NCI-H187 treated with DMSO at 0.1 percent for 48 hours (cell line): ENCODE measurements around the gene ATF6.

Source experiments
- DNase-seq: peaks from one replicate; lab custom pipeline; 2025; lab: John Stamatoyannopoulos, UW

ATF6 gene

DNA sequence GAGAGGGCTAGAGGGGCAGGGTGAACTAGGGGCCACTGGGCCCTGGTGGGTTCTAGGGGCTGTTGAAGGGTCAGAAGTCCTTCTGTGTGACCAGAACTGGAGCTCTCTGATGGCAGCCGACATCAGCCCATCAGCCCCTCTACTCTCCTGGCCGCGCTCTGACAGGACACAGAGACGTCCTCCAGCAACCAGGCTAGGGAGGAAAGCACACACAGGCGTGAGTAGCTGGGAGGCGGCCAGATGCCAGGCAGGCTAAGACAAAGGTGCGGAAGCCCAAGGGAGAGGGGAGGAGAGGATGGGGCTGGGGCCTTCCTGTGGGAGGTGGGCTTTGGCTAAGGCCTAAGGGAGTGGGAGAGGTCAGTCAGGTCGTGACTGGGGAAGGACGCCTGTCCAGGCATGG lies 206.7 kb downstream of the ATF6 start:
- DNase-seq = no peak

DNA sequence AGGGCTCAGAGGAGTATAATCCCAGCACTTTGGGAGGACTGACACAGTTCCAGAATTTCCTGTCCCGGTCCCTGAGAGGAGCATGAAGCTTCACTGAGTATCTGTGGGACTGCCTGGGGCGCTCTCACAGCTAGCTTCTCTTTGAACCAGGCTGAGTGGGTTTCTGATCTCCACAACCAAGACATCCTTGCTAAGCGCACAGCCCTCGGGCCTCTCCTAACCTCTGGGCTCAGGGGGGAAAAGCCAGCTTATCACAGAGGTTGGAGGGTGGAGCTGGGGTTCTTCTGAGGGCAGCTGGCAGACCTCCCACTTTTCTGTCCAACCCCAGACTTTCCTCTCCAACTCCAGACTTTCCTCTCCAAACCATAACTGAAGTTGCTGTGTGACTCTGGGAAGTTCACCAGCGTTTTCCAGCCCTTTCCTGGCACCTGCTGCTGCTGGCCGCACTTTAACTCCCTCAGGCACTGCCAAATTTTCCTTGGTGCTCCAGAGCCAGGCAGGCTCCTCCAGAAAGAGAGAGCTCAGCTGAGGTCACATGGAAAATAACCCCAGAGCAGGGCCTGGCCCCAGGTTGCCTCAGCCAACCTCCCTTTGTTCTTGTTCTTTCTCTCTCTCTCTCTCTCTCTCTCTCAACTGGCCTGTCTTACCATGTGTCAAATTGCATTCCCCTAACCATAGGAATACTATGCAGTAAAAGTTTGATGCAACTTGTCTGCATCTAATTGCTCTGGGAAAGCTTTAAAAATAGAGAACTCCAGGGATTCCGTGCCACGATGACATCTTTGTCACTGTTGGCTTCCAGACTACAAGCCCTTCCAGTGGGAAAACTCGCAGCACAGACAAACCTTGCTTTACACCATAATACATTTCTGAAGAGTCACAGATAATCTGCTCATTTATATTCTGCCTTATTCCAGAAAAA lies 208.1 kb downstream of the ATF6 start:
- DNase-seq = no peak

DNA sequence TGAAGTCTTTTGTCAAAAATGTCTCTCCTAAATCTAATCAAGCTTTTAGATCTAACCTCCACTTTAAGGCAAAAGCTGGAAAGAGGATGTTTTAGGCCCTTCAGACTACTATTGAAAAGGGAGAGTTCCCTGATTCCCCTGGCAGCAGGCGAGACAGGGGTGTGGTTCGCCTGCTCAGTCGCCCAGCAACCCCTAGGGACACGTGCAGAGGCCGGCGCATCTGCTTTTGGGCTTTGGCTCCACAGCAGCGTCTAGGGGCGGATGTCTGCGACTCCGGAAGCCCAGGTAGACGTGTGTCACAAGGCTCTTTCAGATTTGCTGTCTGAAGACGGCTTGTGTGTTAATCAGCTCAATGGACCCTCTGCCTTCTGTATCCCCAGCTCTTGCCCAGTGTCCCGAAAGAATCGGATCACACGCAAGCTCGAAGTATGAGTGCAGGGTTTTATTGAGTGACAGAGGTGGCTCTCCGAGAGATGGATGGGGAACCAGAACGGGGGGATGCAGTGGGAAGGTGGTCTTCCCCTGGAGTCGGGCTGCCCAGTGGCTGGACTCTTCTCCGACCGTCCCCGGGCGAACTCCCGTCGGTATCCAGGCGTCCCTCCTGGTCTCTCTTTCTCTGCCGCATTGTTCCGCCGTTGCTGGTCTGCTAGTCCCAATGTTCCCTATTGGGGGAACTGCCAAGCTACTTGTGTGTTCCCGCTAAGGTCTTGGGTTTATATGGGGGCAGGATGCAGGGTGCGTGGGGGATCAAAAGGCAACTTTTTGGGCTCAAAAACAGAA lies 212.1 kb downstream of the ATF6 start:
- DNase-seq = no peak

DNA sequence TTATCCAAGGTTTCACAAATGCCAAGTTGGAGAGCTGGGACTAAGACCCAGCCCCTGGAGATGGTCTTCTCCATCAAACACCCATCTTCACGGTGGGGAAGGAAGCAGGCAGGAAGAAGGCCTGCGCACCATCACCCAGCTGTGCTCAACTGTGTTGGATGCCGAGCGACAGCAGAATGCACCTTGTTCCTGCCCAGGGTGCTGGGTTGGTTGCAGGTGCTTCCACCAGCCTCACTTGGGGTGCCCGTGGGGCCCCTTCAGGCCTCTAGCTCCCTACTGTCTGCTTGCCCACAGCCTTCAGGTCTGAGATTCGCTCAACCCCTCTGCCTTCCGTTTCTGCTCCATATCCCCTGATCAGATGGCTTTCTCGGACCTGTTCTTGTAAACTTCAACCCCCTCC lies 215.0 kb downstream of the ATF6 start:
- no peak for DNase-seq

DNA sequence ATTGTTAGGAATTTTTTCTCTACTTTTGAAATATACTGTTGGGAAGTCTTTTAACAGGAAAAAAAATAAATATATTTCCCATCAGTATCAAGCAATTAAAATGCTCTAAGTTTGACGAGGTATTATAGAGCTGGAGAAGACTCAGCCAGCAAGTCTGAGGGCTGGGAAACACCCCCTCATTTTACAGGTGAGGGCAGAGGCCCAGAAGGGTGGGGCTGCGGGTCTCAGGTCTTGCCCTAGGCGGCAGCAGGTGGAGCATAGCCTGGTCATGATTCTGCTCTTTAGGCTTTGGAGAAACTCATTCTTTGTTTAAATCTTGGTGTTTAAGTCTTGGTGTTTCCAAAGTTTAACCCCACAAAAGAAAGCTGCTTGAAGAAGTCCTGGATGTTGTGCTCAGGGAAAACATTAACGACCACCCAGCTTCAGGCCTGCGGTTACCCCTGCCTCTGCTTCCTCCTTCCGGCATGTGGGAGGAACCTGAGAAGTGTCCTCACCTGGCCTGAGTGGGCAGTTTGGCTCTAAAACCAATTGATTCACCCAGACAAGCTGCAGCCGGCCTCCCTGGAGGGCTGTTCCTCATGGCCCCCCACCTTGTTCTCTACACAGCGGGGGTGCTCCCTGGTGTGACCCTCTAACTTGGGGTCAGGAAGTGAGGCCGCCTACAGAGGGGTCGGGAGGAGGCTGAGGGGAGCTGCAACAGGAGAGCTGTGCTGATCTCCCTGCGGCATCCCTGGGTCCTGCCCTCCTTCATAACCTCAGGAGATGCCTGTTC lies 215.8 kb downstream of the ATF6 start:
- DNase-seq = no peak

DNA sequence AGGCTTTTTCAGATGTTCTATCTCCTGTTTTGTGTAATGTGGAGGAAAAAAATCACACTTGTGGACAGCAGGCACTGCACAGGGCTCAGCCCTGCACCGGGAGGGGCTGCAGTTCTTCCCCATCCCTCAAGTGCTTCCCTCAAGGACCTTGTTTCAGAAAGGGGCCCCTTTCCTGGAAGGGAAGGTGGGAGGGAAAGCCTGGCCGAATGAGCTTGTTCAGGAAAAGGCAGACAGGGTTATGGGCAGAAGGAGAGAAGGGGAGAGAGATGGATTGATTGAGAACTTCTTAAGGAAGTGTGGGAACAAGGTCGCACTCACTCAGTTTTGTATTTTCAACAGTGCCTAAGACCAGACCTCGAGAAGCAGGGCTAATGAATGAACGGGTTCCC lies 216.4 kb downstream of the ATF6 start:
- no peak for DNase-seq

DNA sequence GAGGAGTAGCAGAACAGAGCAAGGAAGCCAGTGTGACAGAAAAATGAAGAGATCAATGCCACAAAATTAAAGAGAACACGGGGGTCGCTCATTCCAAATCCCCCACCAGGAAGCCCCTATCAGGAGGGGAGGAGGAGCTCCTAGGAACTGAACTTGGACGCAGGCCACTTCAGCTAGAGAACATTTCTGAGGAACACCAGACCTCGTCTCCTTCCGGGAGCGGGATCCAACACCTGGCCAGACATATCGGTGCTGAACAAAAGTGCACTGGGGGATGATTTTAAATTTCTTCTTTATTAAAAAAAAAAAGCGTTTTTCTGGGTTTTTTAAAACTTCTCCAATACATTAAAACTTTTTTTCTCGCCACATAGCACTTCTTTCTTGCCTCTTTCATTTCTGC lies 216.8 kb downstream of the ATF6 start:
- DNase-seq = no peak

DNA sequence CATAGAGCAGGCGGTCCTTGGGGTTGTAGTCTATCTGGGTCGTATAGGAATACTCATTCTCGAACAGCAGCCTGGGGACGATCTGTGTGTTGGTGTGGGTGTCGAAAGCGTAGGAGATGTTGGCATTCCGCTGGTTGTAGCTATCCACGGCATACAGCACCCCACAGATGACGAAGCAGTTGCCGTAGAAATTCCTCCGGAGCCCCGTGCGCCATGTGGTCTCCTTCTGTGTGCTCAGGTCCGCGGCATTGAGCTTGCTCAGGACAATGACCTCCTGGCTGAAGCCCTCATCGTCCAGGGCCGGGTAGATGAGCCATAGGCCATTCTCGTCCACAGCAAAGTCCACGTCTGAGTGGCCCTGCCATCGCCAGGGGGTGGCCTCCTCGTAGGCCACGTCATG lies 217.6 kb downstream of the ATF6 start:
- DNase-seq = no peak

DNA sequence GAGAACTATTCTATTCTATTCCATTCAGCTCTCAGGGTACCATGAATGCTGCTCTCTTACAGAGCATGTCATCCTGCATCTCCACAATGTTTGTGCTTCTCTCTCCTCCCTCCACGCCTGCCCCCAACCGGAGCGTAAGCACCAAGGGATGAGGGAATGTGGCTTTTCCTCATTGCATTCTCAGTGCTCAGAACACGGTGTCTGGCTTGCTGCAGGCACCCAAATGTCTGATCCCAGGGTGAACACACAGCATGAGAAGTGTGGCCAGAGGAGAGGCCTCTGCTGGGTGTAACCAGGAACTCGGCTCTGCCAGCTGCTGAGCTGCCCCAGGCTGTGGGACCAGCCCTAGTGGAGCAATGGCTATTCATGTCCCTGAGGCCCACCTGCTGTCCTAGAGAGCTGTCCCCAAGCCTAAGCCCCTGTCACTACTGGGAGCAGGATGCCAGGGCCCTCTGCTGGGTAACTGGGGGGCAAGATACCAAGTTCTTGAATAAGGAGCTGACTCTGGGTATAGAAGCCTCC lies 219.2 kb downstream of the ATF6 start:
- DNase-seq = no peak

DNA sequence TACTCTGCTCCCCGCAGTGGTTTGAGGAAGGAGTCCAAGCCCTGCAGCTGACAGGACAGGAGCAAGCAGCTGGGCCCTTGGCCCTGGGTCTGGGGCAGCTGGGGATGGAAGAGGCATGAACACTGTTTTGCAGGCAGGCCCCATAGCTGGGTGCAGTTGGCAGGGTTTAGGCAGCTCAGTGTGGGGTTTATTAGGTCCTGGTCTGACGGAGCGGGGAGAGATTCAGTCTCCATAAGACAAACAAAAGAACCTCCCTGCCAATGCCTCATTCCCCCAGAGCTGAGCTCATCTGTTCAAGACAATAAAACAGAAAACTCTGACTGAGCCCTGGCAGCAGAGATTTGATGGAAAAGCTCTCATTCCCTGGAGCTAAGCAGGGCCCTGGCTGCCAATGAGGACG lies 220.2 kb downstream of the ATF6 start:
- no peak for DNase-seq

DNA sequence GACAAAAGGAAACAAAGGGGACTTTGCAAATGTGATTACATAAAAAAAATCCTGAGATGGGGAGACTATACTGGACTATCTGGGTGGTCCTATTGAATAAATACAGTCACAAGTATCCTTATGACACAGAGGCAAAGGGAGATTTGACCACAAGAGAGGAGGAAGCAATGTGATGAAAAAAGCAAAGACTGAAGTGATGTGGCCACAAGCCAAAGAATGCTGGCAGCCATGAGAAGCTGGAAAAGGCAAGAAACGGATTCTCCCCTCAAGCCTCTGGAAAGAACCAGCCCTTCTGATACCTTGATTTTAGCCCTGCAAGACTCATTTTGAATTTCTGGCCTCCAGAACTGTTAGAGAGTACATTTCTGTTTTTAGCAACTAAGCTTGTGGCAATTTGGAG lies 221.2 kb downstream of the ATF6 start:
- DNase-seq = no peak

DNA sequence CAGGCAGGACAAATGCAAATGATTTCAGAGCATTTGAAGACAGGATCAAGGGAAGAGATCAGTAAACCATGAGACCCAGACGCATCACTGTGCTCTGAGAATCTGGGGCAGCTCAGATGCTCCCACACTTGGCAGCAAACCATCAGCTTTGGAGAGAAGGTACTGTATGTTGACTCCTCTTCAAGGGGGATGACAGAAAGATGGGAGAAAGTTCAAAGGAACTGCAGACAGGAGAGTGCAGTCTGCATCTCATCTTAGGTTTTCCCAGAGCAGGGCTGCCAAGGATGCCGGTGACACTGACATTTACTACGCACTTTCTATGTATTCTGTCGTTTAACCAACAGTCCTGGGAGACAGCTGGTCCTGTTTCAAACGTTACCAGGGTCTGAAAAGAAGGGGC lies 221.8 kb downstream of the ATF6 start:
- DNase-seq = no peak

DNA sequence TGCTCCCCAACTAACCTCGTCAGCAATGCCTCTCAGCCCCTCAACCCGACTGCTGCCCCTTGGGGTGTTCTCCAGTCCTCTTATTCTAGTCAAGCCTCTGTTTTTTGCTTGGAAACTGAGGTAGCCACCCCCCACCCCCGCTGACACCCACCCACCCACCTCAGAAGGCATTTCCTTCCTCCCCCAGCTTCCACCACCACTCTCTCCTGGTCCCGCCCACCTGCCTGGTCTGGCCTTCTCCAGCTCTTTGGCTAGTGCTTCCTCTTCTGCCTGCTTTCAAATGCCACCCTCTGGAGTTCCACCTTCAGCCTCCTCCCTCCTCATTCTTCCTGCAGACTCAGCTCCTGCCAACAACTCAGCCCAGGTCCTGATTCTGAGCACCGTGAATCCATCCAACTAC lies 222.3 kb downstream of the ATF6 start:
- no peak for DNase-seq

DNA sequence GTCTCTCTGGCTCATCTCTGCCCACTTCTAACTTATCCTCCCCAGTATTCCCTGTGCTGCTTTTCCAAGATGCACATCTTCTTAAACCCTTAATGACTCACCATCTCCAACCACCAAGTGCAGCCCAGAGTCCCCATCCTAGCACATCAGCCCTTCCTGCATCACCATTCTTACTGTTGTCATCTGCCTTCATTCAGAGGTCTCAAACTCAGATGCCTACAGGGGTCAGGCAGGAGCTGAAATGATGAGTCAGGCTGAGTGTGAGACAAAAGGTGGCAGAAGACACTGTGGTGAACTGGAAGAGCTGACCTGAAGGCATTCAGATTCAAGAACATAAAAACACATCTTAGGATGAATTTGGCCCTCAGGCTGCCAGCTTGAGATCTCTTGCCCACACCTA lies 223.0 kb downstream of the ATF6 start:
- no peak for DNase-seq

DNA sequence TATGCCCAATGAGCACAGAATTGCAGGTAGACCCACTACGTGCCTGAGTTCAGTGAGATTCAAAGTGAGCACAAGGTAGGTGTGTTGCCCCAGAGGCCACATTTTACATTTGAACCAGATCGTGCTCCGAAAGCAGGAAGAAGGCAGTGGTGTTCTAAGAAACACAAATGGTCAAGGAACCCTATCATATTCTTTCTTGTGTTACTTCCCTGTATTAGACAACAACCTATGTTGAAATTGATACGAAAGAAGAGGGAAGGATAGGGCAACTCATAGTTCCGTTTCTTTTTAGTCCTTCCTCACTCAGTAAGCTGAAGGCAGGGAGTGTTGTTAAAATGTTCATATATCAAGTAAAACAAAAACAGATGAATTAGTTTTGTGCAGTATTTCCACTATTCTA lies 223.7 kb downstream of the ATF6 start:
- DNase-seq = no peak

DNA sequence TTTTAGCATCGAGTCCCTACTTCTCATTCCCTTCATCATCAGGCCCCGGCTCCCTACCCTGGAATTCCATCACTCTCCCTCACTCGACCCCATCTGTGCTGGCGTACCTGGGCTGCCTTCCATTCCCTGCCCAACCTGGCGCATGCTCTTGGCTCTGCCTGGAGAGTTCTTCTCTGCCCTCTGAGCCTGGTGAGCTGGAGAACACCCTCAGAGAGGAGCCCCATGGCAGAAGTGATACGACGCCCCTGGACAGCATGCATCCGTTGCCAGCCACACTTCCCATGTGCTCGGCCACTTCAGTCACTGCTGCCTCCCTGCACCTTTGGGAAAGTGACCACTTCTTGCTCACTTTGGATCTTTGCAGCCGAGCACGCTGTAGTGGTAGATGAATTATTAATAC lies 227.5 kb downstream of the ATF6 start:
- DNase-seq = no peak

DNA sequence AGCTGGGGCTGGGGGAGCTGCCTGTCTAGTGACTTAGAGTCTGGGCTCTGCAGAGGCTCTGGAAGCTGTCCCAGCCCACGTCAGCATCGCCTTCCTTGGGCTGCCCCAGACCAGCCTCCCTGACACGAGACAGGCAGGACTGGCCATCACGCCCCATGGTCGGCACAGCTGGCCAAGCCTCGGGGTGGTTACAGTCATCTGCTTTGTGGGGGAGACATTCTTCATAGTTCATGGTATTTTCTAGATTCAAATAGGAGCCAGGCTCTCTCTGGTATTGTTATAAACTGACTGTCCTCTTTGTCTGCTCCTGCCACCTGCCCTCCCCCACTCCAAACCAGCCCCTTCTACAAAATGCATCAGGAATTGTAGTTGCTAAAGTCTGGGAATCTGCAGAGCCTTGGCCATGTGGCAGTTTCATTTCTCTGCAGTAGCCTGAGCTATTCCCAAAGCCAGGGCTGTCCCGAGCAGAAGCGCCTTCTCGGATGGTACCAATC lies 228.1 kb downstream of the ATF6 start:
- no peak for DNase-seq

DNA sequence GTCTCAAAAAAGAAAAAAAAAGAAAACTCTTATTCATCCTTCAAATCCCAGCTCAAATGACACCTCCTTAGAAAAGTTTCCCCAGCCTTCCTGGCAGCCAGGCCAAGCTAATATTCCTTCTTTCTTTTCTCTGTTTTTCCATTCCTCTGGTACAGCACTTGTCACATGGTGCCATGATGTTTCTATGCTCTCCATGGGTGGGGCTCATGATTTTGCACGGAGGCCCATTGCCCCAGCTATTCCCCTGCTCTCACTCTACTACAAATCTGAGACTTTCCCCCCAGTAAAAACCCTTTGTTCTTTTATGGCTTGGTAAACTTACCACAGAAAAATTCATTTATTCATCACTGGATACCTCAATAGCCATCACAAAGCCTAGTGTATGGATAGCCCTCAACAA lies 231.0 kb downstream of the ATF6 start:
- no peak for DNase-seq

DNA sequence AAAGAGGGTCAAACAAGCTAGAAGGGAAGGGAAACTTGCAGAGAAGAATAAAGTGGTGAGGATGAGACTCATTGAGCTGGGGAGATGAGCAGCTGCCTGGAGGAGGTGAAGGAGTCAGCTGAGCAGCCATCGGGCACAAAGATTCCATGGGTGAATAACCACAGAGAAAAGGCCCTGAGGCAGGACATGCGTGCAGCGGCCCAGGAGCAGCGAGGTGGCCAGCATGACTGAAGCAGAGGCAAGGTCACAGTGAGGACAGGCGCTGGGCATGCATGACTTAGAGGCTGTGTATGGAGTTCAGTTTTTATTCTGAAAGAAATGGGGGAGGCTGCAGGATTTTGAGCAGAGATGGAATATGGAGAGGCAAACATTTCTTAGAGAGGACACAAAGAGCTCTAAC lies 232.7 kb downstream of the ATF6 start:
- DNase-seq = no peak

DNA sequence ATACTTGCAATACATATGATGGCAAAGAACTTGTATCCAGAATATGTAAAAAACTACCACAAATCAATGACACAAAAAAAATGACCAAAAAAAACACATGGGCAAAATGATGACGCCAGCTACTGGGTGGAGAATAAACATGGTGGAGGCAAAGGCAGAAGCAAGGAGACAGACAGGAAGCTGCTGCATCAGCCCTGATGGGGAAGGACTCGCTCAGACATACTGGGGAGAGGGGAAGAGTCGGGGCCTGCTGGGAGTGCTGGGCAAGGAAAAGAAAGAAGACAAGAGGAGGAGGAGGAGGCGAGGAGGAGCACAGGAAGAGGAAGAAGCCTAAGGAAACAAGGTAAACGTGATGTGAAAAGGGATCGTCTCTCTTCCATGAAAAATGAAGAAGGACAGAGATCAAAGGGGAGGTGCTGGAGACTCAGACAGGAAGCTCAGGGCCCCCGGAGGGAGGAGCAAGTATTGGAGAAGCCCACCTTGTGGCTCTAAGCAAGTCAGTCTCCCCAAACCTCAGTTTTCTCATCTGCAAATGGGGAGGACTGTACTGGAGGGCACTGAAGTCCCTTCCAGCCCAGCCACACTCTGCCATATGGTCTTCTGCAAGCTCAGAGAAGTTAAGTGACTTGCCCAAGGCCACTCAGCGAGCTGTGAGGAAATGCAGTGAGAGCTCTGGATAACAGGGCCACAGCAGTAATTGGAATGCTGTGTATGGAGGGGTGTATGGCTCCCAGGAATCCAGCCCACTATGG lies 233.4 kb downstream of the ATF6 start:
- no peak for DNase-seq

DNA sequence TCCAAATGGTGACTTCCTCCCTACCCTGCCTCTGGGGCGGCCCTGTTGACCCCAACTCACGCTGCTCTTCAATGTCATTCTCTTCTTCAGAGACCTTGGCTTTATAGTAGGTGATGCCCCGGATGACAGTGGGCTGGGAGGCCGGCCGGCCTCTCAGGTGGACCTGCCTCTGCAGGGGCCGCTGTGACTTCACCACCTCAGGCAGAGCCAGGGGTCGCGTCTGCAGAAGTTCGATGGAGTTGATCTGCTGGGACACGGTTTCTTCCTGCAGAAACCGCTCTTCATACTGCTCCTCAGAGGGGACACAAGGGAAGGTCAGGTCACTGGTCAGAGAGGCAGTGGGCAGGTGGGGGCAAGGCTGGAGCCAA lies 233.9 kb downstream of the ATF6 start:
- DNase-seq = no peak
